Common myeloid progenitor, CD34-positive (primary cell): ENCODE measurements around the gene CAMK4.
"Not testable (repeated sequence)": the region's sequence is repeated elsewhere in the genome, so short reads cannot be mapped to it uniquely, and the experiment has no call there.

Experiments used
- CTCF ChIA-PET: fragments of 350-600 bp; sonication (Branson Sonifier 250); formaldehyde crosslinking; loops from one replicate; lab custom pipeline; 2021; ENCODE audit warnings: antibody characterized with exemption; lab: Charles Lee
- POLR2A ChIA-PET: fragments of 350-600 bp; sonication (Branson Sonifier 250); formaldehyde crosslinking; loops from one replicate; lab custom pipeline; 2021; ENCODE audit warnings: antibody characterized with exemption; lab: Charles Lee
- DNase-seq, 3 donors: peaks; one replicate each; pipeline versions ENCODE4 v3.0.0 to v3.0.0-alpha.2; 2013
- H3K27ac ChIP-seq, 2 experiments: 1 replicate in 1 of 2; 2 replicates in 1 of 2; pipeline ENCODE4 v1.7.0; 2013; ENCODE audit warnings: inconsistent platforms in 2 of 2, low read length in 2 of 2, mild to moderate bottlenecking in 2 of 2, low read depth in 1 of 2, moderate library complexity in 1 of 2; ENCODE audit not compliant: severe bottlenecking in 2 of 2, insufficient read depth in 1 of 2, poor library complexity in 1 of 2
- H3K27me3 ChIP-seq, 5 experiments: replicated peaks in 2 of 5; 1 replicate in 3 of 5; 2 replicates in 2 of 5; pipeline versions ENCODE4 v1.6.1 to v1.7.0; 2013; ENCODE audit warnings: low read length in 4 of 5, mild to moderate bottlenecking in 2 of 5, moderate library complexity in 2 of 5, inconsistent platforms in 1 of 5; ENCODE audit not compliant: insufficient read depth in 5 of 5, control insufficient read depth in 4 of 5
- H3K36me3 ChIP-seq, 4 experiments: 1 replicate in 2 of 4; 2 replicates in 2 of 4; pipeline versions ENCODE4 v1.6.1 to v1.7.0; 2013; ENCODE audit warnings: low read length in 3 of 4, control low read depth in 1 of 4, mild to moderate bottlenecking in 1 of 4; ENCODE audit not compliant: control insufficient read depth in 4 of 4, insufficient read depth in 4 of 4
- H3K4me1 ChIP-seq, 4 experiments: 1 replicate in 3 of 4; 2 replicates in 1 of 4; pipeline versions ENCODE4 v1.6.1 to v1.7.1; 2013; ENCODE audit warnings: low read length in 3 of 4, mild to moderate bottlenecking in 3 of 4, control low read depth in 1 of 4, inconsistent platforms in 1 of 4, moderate library complexity in 1 of 4; ENCODE audit not compliant: control insufficient read depth in 4 of 4, insufficient read depth in 4 of 4; ENCODE audit errors: control extremely low read depth in 1 of 4
- H3K4me3 ChIP-seq, 7 experiments: 1 replicate in 4 of 7; 2 replicates in 3 of 7; pipeline versions ENCODE4 v1.5.1 to v1.7.0; 2013; ENCODE audit warnings: mild to moderate bottlenecking in 7 of 7, low read length in 6 of 7, moderate library complexity in 6 of 7, inconsistent platforms in 2 of 7, low read depth in 2 of 7, control low read depth in 1 of 7; ENCODE audit not compliant: insufficient read depth in 4 of 7, control insufficient read depth in 1 of 7; ENCODE audit errors: extremely low read depth in 1 of 7
- H3K9me3 ChIP-seq, 5 experiments: 1 replicate in 4 of 5; 2 replicates in 1 of 5; pipeline versions ENCODE4 v1.6.1 to v1.7.1; 2013; ENCODE audit warnings: low read length in 4 of 5, mild to moderate bottlenecking in 2 of 5, inconsistent platforms in 1 of 5, low read depth in 1 of 5, moderate library complexity in 1 of 5; ENCODE audit not compliant: control insufficient read depth in 4 of 5, insufficient read depth in 2 of 5; ENCODE audit errors: control extremely low read depth in 1 of 5
- WGBS: methylation state at CpG from one replicate; pipeline ENCODE4 v1.1.5; 2013; ENCODE audit not compliant: insufficient coverage; 5-methylcytosine and 5-hydroxymethylcytosine counted together

CAMK4 gene

GRCh38 chr5:111301264-111301663, 77.1 kb downstream of the CAMK4 start:
- no peaks in the 10 kb centered on the region for H3K36me3 ChIP-seq
- DNase-seq, result no peak
- no CpG with 5 or more reads among the region's 1 CpG for WGBS
- ChIA-PET POLR2A (no interaction called here), CTCF (no interaction called here)
- H3K27ac ChIP-seq, result no peak overlapping the region
- H3K27me3 ChIP-seq, result no peaks in the 10 kb centered on the region
- no peaks in the 10 kb centered on the region for H3K9me3 ChIP-seq
- H3K4me1 ChIP-seq, result no peaks in the 10 kb centered on the region
- H3K4me3 ChIP-seq, result no peak overlapping the region

GRCh38 chr5:111302043-111302442, 77.9 kb downstream of the CAMK4 start:
- H3K36me3 ChIP-seq, H3K27me3 ChIP-seq, H3K4me1 ChIP-seq, CTCF ChIA-PET, H3K9me3 ChIP-seq, POLR2A ChIA-PET, DNase-seq, H3K4me3 ChIP-seq, H3K27ac ChIP-seq: not testable (repeated sequence)
- 91% methylated on average over 4 of the region's 15 CpGs for WGBS

GRCh38 chr5:111308951-111309350, 84.8 kb downstream of the CAMK4 start:
- 92% methylated on average over 2 of the region's 4 CpGs for WGBS
- no peak overlapping the region for H3K27ac ChIP-seq
- no peaks in the 10 kb centered on the region for H3K9me3 ChIP-seq
- no peak for DNase-seq
- no peak overlapping the region for H3K4me3 ChIP-seq
- H3K36me3 ChIP-seq, result no peaks in the 10 kb centered on the region
- ChIA-PET CTCF (no interaction called here), POLR2A (no interaction called here)
- H3K4me1 ChIP-seq, result no peaks in the 10 kb centered on the region
- no peaks in the 10 kb centered on the region for H3K27me3 ChIP-seq

- Histone ChIP-seq H3K4me3 (no peak overlapping the region), H3K9me3 (no peaks in the 10 kb centered on the region), H3K4me1 (no peaks in the 10 kb centered on the region), H3K36me3 (no peaks in the 10 kb centered on the region), H3K27ac (no peak overlapping the region), H3K27me3 (no peaks in the 10 kb centered on the region)
- CTCF ChIA-PET, result interaction anchor here (0.6 kb wide), 1 partner anchor 265 kb away, joined by 3 read pairs; no protein-coding TSS in a partner anchor
- DNase-seq, result no peak
- WGBS, result no CpG with 5 or more reads among the region's 2 CpGs
- POLR2A ChIA-PET, result no interaction called here
These were observed 85.2 kb downstream of the CAMK4 start for GRCh38 chr5:111309384-111309783.

GRCh38 chr5:111310711-111311620, 86.8 kb downstream of the CAMK4 start:
- H3K9me3 ChIP-seq, result no peaks in the 10 kb centered on the region
- no peak overlapping the region for H3K4me3 ChIP-seq
- H3K4me1 ChIP-seq, result no peaks in the 10 kb centered on the region
- CTCF ChIA-PET, result no interaction called here
- H3K27me3 ChIP-seq, result no peaks in the 10 kb centered on the region
- POLR2A ChIA-PET, result no interaction called here
- no peak for DNase-seq
- WGBS, result 86% methylated on average over 1 of the region's 6 CpGs
- H3K27ac ChIP-seq, result no peak overlapping the region
- no peaks in the 10 kb centered on the region for H3K36me3 ChIP-seq

- Histone ChIP-seq H3K4me3 (no peak overlapping the region), H3K9me3 (no peaks in the 10 kb centered on the region), H3K4me1 (no peaks in the 10 kb centered on the region), H3K36me3 (no peaks in the 10 kb centered on the region), H3K27me3 (no peaks in the 10 kb centered on the region), H3K27ac (no peak overlapping the region)
- no CpG with 5 or more reads among the region's 1 CpG for WGBS
- no peak for DNase-seq
- ChIA-PET POLR2A (no interaction called here), CTCF (no interaction called here)
These were observed 87.5 kb downstream of the CAMK4 start for GRCh38 chr5:111311666-111312065.

- Histone ChIP-seq H3K36me3 (no peaks in the 10 kb centered on the region), H3K27ac (no peak overlapping the region), H3K4me3 (no peak overlapping the region), H3K4me1 (no peaks in the 10 kb centered on the region), H3K27me3 (no peaks in the 10 kb centered on the region), H3K9me3 (no peaks in the 10 kb centered on the region)
- POLR2A ChIA-PET, result no interaction called here
- CTCF ChIA-PET, result no interaction called here
- DNase-seq, result no peak
- no CpG with 5 or more reads among the region's 2 CpGs for WGBS
These were observed 89.0 kb downstream of the CAMK4 start for GRCh38 chr5:111313017-111313724.
